Colon (tissue), 2 donors: ENCODE results near the gene TEX13C.
"Not testable (repeated sequence)": the region's sequence is repeated elsewhere in the genome, so short reads cannot be mapped to it uniquely, and the experiment has no call there.

Experiments used
- FAIRE-seq: peaks from 2 replicates; lab custom pipeline; 2012; peaks lifted over from hg19 to GRCh38; lab: Jason Lieb, UNC
- donor health status: control.
- donor health status: control.

The TEX13C gene

DNA sequence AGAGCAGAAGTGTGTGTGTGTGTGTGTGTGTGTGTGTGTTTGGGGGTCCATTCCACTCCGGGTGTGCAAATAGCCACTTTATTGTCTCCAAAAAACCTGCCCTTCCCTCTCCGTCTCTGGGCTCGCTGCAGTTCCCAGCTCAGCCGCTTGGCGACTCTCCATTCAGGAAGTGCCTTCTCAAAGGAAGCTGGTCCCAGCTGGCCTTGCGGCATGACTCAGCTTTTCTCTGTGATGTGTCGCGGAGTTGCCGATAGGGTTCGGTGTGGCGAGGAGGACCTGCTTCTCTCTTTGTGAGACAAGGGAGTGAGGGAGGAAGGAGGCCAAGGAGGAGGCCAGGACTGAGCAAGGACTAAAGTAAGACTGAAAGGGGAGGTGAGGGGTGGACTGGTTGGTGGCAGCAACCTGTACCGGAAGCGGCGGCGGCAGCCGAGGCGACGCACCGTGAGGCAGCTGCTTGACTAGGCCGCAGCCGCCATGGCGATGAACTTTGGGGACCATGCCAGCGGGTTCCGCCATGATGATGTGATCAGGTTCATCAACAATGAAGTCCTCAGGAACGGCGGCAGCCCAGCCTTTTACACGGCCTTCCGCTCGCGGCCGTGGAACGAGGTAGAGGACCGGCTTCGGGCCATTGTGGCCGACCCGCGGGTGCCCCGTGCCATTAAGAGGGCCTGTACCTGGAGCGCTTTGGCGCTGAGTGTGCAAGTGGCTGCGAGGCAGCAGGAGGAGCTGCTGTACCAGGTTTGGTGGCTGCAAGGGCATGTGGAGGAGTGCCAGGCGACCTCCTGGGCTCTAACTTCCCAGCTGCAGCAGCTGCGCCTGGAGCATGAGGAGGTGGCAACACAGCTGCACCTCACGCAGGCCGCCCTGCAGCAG, at the start of gene TEX13C:
TSS of gene TEX13C (plus strand) at position 226 of the 876 bp plus-strand sequence. CDS start at position 475, 249 bp downstream.
- no peak for FAIRE-seq

DNA sequence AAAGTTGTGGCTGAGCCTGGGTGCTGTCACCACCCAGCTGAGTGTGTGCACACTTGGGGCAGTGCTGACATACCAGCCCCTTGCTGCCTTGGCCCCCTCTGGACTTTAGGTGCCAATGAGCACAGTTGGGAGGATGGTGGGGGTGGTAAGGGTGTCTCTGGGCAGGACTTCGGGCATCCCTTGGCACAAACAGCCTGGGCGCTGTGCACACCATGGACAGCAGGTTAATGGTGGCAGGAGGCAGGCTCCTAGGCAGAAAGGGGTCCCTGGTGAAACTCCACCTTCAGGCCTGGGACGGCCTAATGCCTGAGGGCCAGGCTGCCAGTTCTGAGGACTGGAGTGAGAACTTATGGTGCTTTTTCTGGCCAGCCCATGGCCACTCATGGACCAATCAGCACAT, 32.4 kb upstream of the TEX13C start:
- FAIRE-seq = no peak

DNA sequence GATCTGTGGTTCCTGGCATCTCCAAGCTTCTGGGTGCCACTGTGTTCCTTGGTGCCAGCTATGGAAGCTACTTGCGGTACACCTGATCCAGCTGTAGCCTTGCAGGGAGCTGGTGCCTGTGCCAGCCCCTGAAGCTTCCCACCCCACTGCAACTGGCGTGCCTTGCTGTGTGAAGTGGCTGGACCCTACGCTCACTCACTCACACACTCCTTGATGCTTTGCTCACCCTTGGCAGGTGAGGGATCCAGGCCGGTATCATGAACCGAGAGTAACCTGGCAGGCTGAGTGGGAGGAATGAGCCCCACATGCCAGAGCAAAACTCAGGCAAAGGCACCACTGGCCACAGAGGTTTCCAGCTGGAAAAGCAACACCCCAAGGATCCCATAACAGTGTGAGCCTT, 31.3 kb upstream of the TEX13C start:
- FAIRE-seq = no peak

DNA sequence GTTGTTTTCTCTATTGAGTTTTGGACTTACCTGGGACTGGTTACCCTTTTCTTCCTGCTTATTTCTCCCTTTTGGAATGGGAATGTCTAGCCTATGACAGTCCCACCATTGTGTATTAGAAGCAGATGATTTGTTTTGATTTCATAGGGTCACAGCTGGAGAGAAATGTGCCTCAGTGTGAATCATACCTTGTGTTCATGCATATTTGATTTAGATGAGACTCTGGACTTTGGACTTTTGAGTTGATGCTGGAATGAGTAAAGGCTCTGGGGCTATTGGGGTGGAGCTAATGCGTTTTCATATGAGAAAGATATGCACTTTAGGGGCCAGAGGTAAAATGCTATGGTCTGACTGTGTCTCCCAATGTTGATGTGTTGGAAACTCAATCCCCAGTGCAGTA, 30.5 kb upstream of the TEX13C start:
- no peak for FAIRE-seq

DNA sequence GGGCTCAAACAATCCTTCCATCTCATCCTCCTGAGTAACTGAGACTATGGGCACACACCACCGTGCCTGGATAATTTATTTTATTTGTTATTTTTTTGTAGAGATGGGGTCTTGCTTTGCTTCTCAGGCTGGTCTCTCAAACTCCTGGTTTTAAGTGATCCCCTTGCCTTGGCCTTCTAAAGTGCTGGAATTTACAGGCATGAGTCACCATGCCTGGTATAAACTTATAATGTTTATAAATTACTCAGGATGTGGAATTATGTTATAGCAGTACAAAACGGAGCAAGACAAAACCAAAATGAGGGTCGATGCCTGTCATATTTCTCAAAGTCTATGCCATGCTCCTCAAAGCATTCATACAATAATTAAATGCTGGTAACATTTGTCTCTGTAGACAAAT, 29.8 kb upstream of the TEX13C start:
- FAIRE-seq = no peak

DNA sequence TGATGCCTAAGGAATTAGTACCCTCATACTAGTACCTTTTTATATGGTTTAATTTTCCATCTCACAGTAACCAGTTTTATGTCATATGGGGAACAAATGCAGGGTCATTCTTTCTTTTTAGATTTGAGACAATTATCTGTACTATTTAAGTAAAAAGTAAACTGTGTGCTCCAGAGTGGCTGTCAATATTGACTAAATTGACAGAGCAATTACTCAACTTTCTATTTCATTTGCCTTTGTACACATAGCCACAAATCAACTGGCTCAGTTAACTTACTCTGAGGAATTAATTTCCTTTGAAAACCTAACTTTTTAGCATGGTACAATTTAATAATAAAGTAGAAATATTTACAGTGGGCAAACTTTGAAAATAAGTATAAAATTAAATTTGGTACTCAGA, 28.5 kb upstream of the TEX13C start:
- peak; percentile 51 for FAIRE-seq

DNA sequence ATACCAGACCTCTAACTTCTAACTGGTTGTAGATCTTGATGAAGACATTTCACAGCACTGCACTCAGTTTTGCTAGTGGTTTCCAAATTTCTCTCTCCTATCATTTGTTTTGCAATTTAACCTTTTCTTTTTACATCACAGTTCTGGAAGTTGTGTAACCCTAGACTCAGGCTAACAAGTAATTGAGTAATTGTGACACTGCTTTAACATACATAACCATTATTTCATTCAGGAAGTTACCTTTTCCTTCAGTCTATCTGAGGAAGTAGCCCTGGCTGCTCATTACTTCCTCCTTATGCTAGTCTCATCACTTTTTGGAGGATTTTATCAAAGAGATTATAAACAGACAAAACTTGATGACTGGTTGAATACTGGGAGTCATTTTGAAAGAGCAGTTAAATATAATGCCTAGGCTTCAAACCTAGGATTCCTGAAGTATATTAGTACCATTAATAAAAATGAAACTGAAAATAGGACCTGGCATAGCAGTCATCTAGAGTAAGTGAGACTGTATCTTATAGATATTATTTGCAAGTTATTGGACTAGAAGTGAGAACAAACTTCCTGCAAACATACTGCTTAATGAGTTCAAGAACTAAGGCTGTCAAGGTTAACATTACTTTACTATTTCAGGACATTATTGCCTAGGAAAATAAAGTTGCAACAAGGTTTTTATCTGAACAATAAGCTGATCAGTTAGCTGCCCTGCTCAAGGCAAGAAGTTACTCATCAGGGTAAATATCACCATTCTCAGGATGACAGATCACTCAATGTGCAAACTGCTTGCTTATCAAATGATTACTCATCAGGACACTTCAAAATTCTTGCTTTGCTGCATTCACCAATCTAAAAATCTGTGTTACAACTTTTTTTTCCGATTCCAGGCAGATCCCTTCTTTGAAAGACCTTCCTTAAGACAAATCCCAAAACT, 25.6 kb upstream of the TEX13C start:
- FAIRE-seq = no peak

DNA sequence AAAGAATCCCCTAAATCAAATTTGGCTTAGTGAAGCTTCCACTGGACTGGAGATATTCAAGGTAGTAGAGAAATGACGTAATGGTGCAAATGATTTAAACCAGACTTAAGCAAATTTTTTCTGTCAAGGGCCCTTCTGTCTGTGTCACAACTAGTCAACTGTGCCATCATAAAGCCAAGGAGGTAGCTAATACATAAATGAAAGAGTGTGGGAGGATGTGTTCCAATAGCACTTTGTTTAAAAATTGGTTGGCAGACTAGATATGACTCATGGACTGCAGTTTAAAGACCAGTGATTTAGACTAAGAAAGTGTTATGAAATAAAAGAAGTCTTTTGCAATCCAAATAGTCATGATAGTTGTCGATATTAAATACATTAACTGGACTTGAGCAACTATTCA, 24.3 kb upstream of the TEX13C start:
- FAIRE-seq = no peak

DNA sequence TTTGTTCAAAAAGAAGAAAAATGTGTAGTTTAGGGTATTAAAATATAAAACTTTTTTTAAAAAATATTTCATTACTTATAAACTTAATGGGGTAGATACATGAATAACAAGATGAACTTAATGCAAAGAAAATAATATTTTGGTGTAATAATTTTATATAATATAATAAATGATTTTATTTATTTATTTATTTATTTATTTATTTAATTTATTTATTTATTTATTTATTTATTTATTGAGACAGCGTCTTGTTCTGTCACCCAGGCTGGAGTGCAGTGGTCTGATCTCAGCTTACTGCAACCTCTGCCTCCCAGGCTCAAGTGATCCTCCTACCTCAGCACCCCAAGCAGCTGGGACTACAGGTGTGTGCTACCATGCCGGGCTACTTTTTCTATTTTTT, 20.8 kb upstream of the TEX13C start:
- peak; percentile 83 for FAIRE-seq

DNA sequence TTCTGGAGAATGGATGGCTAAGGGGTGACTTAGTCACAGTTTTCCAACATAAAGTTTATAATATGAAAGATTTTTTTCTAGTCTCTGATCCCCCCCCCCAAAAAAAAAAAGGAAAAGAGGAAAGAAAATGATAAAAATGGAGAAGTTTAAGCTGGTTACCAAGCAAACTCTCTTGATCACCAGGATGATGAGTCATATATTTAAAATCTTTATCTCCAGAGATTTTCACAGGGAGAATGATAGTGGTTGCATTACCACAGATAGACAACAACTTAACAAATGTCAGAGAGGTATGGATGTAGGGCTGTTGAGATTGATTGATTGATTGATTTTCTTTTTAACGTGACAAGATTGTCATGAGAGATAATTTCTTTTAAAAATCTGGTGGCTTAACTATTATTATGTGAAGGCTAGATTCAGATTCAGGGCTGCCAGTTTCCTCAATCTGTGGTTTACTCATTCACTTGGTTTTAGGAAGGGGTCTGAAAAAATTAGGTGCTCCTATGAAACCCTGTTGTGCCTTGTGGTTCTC, 13.3 kb upstream of the TEX13C start:
- FAIRE-seq = no peak

DNA sequence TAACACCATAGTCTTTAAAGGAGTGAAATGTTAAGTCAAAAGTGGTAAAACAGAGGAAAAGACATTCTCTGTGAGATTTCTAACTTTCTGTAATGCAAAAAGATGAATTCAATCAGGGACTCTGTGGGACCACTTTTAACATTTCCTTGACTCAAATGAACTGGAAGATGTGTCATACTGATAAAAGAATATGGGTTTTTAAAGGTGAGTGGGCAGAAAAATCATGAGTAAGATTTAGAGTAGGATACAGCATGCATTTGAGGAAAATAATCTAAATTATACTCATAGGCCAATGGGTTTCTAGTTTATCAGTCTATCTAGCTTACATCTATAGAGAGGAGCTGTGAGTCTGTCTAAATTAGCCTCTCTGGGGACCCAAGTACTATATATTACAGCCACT, 11.0 kb upstream of the TEX13C start:
- no peak for FAIRE-seq

DNA sequence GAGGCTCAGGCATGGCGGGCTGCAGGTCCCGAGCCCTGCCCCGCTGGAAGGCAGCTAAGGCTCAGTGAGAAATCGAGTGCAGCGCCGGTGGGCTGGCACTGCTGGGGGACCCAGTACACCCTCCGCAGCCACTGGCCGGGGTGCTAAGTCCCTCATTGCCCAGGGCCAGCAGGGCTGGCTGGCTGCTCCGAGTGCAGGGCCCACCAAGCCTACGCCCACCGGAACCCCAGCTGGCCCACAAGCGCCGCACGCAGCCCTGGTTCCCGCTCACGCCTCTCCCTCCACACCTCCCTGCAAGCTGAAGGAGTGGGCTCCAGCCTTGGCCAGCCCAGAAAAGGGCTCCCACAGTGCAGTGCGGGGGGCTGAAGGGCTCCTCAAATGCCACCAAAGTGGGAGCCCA, 505 bp upstream of the TEX13C start:
- not testable (repeated sequence) for FAIRE-seq

DNA sequence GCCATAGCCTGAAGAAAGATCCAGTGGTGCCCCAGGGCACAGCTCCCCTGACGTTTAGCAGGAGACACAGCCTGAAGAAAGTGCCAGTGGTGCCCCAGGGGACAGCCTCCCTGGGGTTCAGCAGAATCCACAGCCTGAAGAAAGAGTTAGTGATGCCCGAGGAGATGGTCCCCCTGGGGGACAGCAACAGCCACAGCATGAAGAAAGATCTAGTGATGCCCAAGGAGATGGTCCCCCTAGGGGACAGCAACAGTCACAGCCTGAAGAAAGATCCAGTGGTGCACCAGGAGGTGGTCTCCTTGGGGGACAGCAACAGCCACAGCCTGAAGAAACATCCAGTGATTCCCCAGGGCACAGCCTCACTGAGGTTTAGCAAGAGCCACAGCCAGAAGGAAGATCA, 2.8 kb downstream of the TEX13C start:
- no peak for FAIRE-seq

DNA sequence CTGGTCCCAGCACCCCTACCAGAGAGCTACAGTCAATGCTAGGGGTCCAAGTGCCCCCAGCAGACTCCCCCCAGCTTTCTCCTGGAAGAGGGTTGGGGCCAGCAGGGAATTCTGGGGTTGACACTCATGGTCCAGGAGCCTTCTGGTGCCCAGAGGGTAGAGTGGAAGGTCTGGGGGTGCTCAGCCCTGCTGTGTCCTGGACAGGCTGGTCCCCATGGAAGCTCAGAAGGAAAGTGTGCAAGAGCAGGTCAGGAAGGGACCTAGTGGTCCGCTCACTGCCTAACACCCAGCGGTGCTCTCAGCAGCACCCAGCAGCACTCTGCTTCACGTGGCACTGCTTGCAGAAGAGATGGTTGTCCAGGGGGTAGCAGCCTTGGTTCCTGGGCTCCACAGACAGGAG, 6.9 kb downstream of the TEX13C start:
- FAIRE-seq = no peak

DNA sequence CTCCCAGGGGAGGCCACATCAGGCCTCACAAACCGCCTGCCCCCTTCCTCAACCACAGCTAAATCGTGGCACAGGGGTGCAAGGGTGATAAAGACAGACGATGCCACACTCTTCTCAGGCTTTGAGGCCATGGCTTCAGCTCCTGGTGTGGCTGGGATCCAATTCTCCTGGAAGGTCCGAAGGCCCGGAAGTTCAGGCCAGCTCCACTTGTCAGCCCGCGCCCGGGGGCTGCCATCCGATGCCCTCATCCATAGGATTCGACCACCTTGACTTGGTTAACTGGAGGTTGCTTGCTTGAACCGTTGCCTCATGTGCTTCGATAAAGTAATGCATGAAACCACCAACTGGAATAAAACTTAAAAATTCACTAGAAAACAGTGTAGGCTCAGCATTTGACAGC, 8.2 kb downstream of the TEX13C start:
- no peak for FAIRE-seq

DNA sequence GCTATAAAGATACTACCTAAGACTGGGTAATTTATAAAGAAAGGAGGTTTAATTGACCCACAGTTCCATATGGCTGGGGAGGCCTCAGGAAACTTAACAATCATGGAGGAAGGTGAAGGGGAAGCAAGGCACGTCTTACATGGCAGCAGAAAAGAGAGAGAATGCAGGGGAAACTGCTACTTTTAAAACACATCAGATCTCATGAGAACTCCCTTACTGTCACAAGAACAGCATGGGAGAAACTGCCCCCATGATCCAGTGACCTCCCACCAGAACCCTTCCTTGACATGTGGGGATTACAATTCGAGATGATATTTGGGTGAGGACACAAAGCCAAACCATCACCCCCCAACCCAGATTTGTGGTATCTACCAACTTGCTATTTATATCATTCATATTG, 13.9 kb downstream of the TEX13C start:
- FAIRE-seq = no peak

DNA sequence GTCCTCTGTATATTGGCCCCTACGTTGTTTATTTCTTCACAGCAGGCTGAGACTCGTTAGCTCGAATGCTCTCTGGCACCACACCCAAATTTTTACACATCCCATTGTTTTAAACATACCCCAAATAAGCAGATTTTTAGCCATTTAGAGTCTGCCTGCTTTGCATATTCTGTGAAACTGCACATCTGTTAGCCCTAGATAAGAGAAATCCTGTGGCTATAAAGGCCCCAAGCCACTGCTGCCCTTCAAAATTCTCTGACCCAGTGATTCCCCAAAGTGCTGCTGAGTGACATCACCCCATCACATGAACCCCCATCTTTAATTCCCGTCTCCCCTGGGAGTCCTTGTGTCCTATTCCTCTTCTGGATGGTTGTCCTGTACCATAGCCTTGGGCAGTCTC, 20.8 kb downstream of the TEX13C start:
- FAIRE-seq = no peak

DNA sequence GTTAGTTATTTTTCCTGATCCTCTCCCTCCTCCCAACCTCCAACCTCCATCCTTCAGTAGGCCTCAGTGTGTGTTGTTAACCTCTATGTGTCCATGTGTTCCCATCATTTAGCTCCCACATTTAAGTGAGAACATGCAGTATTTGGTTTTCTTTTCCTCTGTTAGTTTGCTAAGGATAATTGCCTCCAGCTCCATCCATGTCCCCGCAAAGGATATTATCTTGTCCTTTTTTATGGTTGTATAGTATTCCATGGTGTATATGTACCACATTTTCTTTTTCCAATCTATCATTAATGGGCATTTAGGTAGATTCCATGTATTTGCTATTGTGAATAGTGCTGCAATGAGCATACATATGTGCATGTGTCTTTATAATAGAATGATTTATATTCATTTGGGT, 54.5 kb downstream of the TEX13C start:
- no peak for FAIRE-seq
